ENCODE data around the gene ALKBH7.

ALKBH7 gene

GRCh38 chr19:6413721-6414643, 41.4 kb downstream of the ALKBH7 start:
- no peak overlapping the region for H3K4me3 ChIP-seq (ENCODE audit: low read depth, low read length)
- no peak for TF ChIP-seq CTCF (IDR thresholded peaks at IDR 0.05; ENCODE audit: borderline replicate concordance, insufficient read depth, low read depth, low read length)

DNA sequence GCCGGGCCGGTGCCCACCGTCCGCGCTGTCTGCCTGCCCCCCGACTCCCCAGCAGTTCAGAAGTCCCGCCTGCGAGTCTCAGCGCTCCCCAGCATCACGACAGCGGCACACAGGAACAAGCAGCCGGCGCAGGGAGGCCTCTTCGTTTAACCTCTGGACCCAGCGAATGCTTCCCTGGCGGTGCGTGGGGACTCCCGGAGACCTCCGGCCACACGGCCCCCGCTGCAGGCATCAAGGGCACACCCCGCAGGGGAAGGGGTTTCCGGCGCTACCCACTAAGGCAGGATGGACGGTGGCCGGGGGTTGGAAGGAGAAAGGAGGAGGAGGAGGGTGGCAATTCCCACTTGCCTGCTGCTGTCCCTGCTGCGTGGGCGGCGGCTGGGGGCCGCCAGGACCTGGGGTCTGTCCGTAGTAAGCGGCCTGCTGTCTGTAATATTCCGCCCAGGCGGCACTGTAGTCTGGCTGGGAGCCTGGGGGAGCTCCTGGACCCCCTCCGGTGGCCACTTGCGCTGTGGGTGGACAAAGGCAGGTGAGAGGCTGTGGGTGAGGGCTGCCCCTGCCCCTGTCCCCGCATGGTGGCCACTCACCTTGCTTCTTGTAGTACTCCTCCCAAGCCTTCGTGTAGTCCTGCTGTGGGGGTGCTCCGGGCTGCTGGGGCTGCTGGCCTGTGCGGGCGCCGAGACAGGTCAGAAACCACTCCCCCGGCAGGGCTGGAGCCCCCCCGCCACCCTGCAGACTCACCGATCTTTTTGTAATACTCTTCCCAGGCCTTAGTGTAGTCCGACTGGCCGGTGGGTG, 42.4 kb downstream of the ALKBH7 start:
- TF ChIP-seq CTCF (IDR thresholded peaks at IDR 0.05; ENCODE audit: borderline replicate concordance, insufficient read depth, low read depth, low read length) = no peak
- no peak overlapping the region for H3K4me3 ChIP-seq (ENCODE audit: low read depth, low read length)

DNA sequence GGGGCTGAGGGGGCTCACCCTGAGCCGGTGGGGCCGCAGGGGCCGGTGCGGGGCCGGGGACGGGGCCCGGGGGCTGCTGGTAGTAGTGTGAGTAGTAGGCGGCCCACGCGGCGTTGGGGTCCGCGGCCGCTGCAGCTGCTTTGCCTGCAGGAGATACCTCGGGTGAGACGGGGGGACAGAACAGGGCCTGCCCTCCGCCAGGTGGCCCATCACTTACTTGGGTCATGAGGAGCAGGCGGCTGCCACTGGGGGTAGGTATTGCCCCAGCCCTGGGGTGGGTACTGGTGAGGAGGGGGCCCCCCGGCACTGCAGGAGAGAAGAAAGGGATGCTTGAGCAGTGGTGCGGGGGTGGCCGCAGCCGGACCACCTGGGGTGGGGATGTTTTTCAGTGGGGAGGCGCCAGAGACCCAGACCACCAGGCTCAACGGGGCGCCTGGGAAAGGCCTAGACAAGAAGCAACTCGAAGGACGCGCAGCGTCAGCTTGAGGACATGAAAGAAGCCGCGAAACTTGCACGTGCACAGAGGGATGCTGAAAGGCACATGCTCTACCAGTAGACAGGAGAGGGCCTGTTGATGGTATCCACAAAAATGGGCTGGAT, 43.1 kb downstream of the ALKBH7 start:
- no peak for TF ChIP-seq CTCF (IDR thresholded peaks at IDR 0.05; ENCODE audit: borderline replicate concordance, insufficient read depth, low read depth, low read length)

GRCh38 chr19:6416658-6417405, 44.2 kb downstream of the ALKBH7 start:
- H3K4me3 ChIP-seq (ENCODE audit: low read depth, low read length) = no peak overlapping the region
- no peak for TF ChIP-seq CTCF (IDR thresholded peaks at IDR 0.05; ENCODE audit: borderline replicate concordance, insufficient read depth, low read depth, low read length)

More for the DNA sequence above, 43.1 kb downstream of the ALKBH7 start:
- H3K4me3 ChIP-seq (ENCODE audit: low read depth, low read length) = no peak overlapping the region

GRCh38 chr19:6417713-6418561, 45.3 kb downstream of the ALKBH7 start:
- H3K4me3 ChIP-seq (ENCODE audit: low read depth, low read length) = no peak overlapping the region
- no peak for TF ChIP-seq CTCF (IDR thresholded peaks at IDR 0.05; ENCODE audit: borderline replicate concordance, insufficient read depth, low read depth, low read length)

- H3K4me3 ChIP-seq (ENCODE audit: low read depth, low read length) = no peak overlapping the region
- TF ChIP-seq CTCF (IDR thresholded peaks at IDR 0.05; ENCODE audit: borderline replicate concordance, insufficient read depth, low read depth, low read length) = no peak
Measured at GRCh38 chr19:6418562-6418932, 46.0 kb downstream of the ALKBH7 start.

All from GM12875 (cell line).